NCI-H82 (cell line): Measurements from ENCODE around the gene GABRB1.

ENCODE experiments used
- DNase-seq: peaks from one replicate; lab custom pipeline; 2025; lab: John Stamatoyannopoulos, UW

Gene GABRB1

GRCh38 chr4:47118192-47118929, 87.0 kb downstream of the GABRB1 start:
- no peak for DNase-seq

DNA sequence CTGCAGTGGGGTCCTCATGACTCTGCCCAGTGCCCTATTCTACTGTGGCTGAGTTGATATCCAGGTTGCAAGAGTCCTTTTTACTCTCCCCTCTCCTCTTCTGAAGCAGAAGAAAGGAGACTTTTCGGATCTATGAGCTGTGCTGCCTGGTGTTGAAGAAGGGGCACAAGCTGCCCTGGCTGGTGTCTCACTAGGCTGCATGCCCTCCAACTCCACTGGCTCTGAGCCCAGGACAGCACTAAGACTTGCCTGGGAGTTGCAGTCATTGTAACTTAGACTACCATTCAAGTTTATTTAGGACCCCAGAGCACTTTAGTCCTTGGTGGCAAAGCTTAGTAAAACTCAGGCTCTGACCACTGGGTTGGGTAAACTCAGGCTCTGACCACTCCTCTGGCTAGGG, 89.4 kb downstream of the GABRB1 start:
- no peak for DNase-seq

GRCh38 chr4:47122592-47123291, 91.4 kb downstream of the GABRB1 start:
- peak; percentile 89 for DNase-seq

- no peak for DNase-seq
These were observed 97.6 kb downstream of the GABRB1 start for GRCh38 chr4:47128991-47129390.

GRCh38 chr4:47135210-47135609, 103.8 kb downstream of the GABRB1 start:
- DNase-seq, result peak; percentile 4

GRCh38 chr4:47143261-47143660, 111.9 kb downstream of the GABRB1 start:
- DNase-seq, result no peak

DNA sequence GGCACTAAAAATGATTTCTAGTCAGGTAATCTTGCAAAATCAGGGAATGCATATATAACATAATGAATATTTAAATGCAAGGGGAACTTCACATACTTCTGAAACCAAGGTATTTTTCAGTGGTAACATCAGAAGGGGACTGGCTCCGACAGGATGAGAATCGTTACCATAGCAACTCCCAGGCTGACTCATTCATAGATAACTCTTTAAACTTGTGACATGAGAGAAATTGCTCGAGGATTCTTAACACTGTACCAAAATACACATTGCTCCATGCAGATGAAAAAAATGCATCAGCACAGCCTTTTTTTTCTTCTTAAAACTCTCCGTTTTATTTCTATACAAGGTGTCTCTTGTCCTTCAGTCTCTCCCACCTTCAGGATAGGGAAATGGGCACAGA, 114.3 kb downstream of the GABRB1 start:
- DNase-seq, result no peak

GRCh38 chr4:47154816-47155370, 123.5 kb downstream of the GABRB1 start:
- DNase-seq, result peak; percentile 61

DNA sequence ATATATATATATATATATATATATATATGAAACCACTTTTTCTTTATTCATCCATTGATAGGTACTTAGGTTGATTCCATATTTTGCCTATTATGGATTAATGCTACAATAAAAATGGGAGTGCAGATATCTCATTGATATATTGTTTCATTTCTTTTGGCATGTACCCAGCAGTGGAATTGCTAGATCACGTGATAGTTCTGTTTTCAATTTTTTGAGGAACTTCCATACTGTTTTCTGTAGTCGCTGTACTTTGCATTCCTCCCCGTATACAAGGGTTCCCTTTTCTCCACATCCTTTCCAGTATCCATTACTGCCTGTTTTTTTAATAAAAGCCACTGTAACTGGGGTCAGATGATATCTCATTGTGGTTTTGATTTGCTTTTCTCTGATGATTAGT, 124.6 kb downstream of the GABRB1 start:
- DNase-seq, result no peak

- DNase-seq, result no peak
These were observed 128.7 kb downstream of the GABRB1 start for GRCh38 chr4:47160095-47160494.

DNA sequence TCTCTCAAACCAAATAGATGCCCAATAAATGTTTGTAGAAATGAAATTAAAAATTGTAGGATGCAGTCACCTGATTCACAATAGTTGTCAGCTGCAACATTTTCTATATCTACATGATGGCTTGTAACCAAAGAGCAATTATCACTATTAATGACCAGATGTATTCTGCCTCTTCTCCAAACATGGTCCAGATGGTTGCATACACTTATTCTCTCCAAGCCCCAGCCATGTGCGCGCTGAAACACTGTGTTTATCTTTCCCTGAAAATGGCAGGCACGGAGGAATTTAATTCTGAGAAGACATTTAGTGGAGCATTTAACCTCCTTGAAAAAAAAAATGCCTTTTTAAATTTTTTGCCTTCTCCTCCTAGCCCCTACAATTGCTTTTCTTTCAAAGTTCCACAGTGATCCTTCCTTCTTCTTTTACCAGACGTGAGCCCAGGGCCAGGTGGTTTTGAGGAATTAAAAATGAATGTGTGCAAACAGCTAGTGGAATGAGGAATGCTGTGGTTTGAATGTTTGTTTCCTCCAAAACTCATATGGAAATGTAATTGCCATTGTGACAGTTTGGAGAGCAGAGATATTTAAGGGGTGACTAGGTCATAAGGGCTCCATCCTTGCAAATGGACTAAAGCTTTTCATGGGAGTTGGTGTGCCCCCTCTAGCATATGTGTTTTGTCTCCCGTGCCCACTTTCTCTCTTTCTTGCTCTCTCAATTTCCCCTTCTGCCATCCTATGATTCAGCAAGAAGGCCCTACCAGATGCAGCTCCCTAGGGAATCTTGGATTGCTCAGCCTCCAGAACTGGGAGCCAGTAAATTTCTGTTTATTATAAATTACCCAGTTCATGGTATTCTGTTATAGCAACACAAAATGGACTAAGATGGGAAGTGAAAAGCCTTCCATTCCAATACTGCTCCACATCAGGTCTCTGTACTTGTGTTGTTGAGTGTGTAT, 136.0 kb downstream of the GABRB1 start:
- peak; percentile 33 for DNase-seq

- no peak for DNase-seq
These were observed 152.7 kb downstream of the GABRB1 start for GRCh38 chr4:47184083-47184482.

GRCh38 chr4:47185761-47186160, 154.4 kb downstream of the GABRB1 start:
- DNase-seq, result no peak

GRCh38 chr4:47187608-47188007, 156.2 kb downstream of the GABRB1 start:
- no peak for DNase-seq

- DNase-seq, result no peak
These were observed 161.8 kb downstream of the GABRB1 start for GRCh38 chr4:47193179-47193578.

- DNase-seq, result no peak
These were observed 162.8 kb downstream of the GABRB1 start for GRCh38 chr4:47194036-47194737.

DNA sequence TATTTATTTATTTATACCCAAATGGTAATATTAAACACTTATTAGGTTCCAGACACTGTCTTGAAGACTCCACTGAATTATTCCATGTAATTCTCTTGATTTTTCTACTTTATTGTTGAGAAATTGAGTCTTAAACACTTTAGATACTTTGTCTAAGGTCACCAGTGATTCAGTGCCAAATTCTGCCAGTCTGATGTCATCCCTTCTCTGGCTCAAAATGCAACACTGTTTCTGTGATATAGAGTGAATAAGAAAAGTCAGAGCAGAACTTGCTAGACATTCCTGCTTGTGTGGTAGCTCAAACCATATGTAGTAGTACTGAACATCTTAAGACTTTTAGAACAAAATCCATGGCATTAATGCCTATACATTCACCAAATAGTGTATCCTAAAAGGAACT, 164.3 kb downstream of the GABRB1 start:
- no peak for DNase-seq

DNA sequence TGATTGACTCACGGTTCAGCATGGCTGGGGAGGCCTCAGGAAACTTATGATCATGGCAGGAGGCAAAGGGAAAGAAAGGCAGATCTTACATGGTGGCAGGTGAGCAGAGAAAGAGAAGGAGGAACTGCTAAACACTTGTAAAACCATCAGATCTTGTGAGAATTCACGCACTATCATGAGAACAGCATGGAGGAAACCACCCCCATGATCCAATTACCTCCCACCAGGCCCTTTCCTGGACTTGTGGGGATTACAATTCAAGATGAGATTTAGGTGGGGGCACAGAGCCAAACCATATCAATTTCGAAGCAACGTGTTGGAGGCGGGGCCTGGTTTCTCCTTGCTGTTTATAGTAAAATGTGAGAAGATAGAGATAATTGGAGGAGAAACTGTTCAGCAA, 167.4 kb downstream of the GABRB1 start:
- DNase-seq, result peak; percentile 86

DNA sequence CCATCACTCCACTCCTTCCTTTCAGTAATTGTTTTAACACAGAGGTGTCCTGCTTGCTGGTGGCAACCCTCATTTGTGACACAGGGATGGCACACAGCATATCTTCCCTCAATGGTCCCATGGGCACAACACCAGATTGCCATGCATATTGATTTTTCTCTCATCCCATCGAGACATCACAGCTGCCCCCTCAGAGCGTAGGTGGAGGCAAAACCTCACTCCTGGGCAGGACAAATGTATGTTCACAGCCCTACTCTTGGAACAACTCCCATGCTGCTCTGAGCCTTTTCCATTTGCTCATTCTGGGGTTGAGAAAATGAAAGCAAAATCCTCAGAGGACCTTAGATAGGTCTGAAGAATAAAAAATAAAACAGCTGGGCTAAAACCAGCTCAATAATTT, 172.2 kb downstream of the GABRB1 start:
- DNase-seq, result no peak

GRCh38 chr4:47207555-47207954, 176.2 kb downstream of the GABRB1 start:
- DNase-seq, result no peak

- DNase-seq, result no peak
These were observed 178.5 kb downstream of the GABRB1 start for GRCh38 chr4:47209833-47210232.

GRCh38 chr4:47210828-47211227, 179.5 kb downstream of the GABRB1 start:
- peak; percentile 50 for DNase-seq
